Measurements from ENCODE around the gene TPMT. TPM values are rescaled to one million over a fixed set of nuclear protein-coding genes. Genes with fewer than 3 reads are reported as not detected.
A peak's percentile ranks its signal among the peaks of the same experiment; 100 is the strongest.

Gene TPMT
- 17.5 and 19.8 TPM in 2 replicates for total RNA-seq (2014; rRNA removed)
- Bru-seq, nascent RNA = percentile 64 among the genes with signal in this experiment
- percentile 77 among the genes with signal in this experiment for BruChase-seq, experiment 1, labeled RNA remaining after a 6-hour chase
- BruChase-seq, experiment 2, labeled RNA remaining after a 2-hour chase = percentile 62 among the genes with signal in this experiment
- long read RNA-seq, transcript TPMT-201 (9 exons, 3,181 nt) = major isoform, 45 of 64 reads
- long read RNA-seq, partial matches to known transcripts = 1 of 64 reads
- long read RNA-seq, other reads (novel, unspliced or antisense) = 18 of 64 reads

DNA sequence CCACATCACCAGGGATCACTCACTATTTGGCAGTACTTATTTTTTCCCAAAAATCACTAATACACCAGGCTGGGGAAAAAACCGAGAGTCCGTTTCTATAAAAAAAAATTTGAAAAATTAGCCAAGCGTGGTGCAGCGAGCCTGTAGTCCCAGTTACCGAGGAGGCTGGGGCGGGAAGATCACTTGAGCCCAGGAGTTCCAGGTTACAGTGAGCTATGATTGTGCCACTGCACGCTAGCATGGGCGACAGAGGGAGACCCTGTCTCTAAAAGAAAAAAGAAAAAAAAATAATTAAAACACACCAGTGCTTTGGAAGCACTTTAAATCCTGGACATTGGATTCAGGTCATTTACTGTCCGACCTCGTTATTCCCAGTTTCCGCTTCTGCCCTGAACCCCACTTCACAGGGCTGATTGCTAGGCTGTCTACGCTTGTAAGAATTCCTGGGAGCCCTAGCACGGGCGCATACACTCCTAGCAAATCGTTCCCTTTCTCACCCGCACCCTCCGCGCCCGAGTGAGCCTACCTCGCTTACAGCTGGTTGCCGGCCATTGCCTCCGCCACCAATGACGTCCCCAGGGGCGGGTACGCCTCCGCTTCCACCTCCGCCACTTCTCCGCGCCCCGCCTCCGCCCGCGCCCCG, at the start of gene TPMT:
Gene TPMT, minus strand, starts transcription at position 571 of the 643 bp plus-strand sequence. CDS start 5,950 bp downstream, outside the sequence.
- ChIA-PET POLR2A (ENCODE audit: unreplicated experiment) (interaction anchor here (0.6 to 0.8 kb wide), 5 partner anchors 25 to 338 kb away, joined by 3 to 9 read pairs (median 5); no protein-coding TSS in a partner anchor), CTCF (interaction anchor here (1.1 kb wide), 1 partner anchor 32 kb away, joined by 3 read pairs; the partner anchor contains the start of gene NHLRC1)
- Histone ChIP-seq H3K4me3 (ENCODE audit: low read length) (peak within 1 kb of the TSS; percentile 93), H3F3A (ENCODE audit: low read length, unreplicated experiment) (no peaks in the 10 kb centered on the region), H3K79me2 (ENCODE audit: low read length) (peaks cover 17% of the 10 kb centered on the region), H3K9ac (ENCODE audit: low read length) (peak within 1 kb of the TSS; percentile 85), H2AFZ (ENCODE audit: low read length) (peak within 1 kb of the TSS; percentile 79), H3K27ac (ENCODE audit: low read length) (peak within 1 kb of the TSS; percentile 52), H3K9me3 (ENCODE audit: low read length) (no peaks in the 10 kb centered on the region), H3K4me2 (ENCODE audit: low read length) (peak within 1 kb of the TSS; percentile 78), H3K36me3 (ENCODE audit: low read depth, low read length) (no peaks in the 10 kb centered on the region), H3K4me1 (ENCODE audit: insufficient read depth, low read length) (peaks cover 20% of the 10 kb centered on the region), H4K20me1 (ENCODE audit: low read length) (no peaks in the 10 kb centered on the region), H3K9me2 (replicated peaks; ENCODE audit: low read length) (no peaks in the 10 kb centered on the region), H3K27me3 (ENCODE audit: low read length) (no peaks in the 10 kb centered on the region)
- DNase-seq (peak; percentile 16), ATAC-seq (peak; percentile 62)
- intact Hi-C loops (cut with micrococcal nuclease) = loop anchor here (2.0 to 5.0 kb wide), 3 partner anchors 110 to 447 kb away; partner anchors contain the start of genes DEK and NUP153
- TF ChIP-seq EZH2phosphoT487 (IDR thresholded peaks at IDR 0.05; ENCODE audit: borderline replicate concordance, low read length) (no peak), EZH2 (IDR thresholded peaks at IDR 0.05; ENCODE audit: low read length, unreplicated experiment) (no peak)
- TF ChIP-seq, protein P1, sequence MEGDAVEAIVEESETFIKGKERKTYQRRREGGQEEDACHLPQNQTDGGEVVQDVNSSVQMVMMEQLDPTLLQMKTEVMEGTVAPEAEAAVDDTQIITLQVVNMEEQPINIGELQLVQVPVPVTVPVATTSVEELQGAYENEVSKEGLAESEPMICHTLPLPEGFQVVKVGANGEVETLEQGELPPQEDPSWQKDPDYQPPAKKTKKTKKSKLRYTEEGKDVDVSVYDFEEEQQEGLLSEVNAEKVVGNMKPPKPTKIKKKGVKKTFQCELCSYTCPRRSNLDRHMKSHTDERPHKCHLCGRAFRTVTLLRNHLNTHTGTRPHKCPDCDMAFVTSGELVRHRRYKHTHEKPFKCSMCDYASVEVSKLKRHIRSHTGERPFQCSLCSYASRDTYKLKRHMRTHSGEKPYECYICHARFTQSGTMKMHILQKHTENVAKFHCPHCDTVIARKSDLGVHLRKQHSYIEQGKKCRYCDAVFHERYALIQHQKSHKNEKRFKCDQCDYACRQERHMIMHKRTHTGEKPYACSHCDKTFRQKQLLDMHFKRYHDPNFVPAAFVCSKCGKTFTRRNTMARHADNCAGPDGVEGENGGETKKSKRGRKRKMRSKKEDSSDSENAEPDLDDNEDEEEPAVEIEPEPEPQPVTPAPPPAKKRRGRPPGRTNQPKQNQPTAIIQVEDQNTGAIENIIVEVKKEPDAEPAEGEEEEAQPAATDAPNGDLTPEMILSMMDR (conservative IDR thresholded peaks at IDR 0.05; ENCODE audit: low read depth, low read length) = no peak
- TSS peak; percentile 81 for BruUV-seq (replicated peaks)

DNA sequence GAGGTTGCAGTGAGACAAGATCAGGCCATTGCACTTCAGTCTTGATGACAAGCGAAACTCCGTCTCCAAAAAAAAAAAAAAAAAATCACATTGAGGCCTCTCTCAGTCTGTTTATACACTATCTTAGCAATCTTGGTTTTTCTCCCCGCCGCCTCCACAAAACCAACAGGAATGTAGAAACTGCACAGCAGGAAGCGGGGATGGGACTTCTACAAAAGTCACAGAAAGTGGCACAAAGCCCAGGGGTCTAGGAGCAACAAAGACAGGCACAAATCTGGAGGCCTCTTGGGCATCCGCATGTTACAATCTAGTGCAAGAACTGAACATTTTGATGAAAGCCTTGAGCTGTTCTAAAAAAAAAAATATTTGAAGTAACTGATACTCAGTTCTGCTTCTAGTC, 48.9 kb upstream of the TPMT start:
- Histone ChIP-seq H3K9me3 (ENCODE audit: low read length) (no peaks in the 10 kb centered on the region), H3K36me3 (ENCODE audit: low read depth, low read length) (no peaks in the 10 kb centered on the region; the same call in 1 of the 2 replicates), H3K9ac (ENCODE audit: low read length) (no peak overlapping the region), H3K4me1 (ENCODE audit: insufficient read depth, low read length) (no peaks in the 10 kb centered on the region), H3K79me2 (ENCODE audit: low read length) (no peaks in the 10 kb centered on the region), H3K27me3 (ENCODE audit: low read length) (no peaks in the 10 kb centered on the region), H3F3A (ENCODE audit: low read length, unreplicated experiment) (no peaks in the 10 kb centered on the region), H3K27ac (ENCODE audit: low read length) (no peak overlapping the region), H3K4me2 (ENCODE audit: low read length) (no peak overlapping the region), H3K9me2 (replicated peaks; ENCODE audit: low read length) (no peaks in the 10 kb centered on the region), H4K20me1 (ENCODE audit: low read length) (no peaks in the 10 kb centered on the region), H2AFZ (ENCODE audit: low read length) (no peak overlapping the region), H3K4me3 (ENCODE audit: low read length) (no peak overlapping the region)
- no peak for ATAC-seq
- DNase-seq = no peak
- no TSS peak for BruUV-seq (replicated peaks)
- ChIA-PET CTCF (no interaction called here), POLR2A (ENCODE audit: unreplicated experiment) (no interaction called here)
- intact Hi-C loops (cut with micrococcal nuclease) = no loop called here
- TF ChIP-seq EZH2 (IDR thresholded peaks at IDR 0.05; ENCODE audit: low read length, unreplicated experiment) (no peak), EZH2phosphoT487 (IDR thresholded peaks at IDR 0.05; ENCODE audit: borderline replicate concordance, low read length) (no peak)
- TF ChIP-seq, protein P1 (conservative IDR thresholded peaks at IDR 0.05; ENCODE audit: low read depth, low read length) = no peak

Measured in PC-3 (cell line).